Endothelial cell of umbilical vein (primary cell): Measurements from ENCODE around the gene TTC21B. TPM values are rescaled to one million over a fixed set of nuclear protein-coding genes. Genes with fewer than 3 reads are reported as not detected.

Experiments
- BruUV-seq: library from RNA; stranded (reverse); fragments of 400-500 nt; replicated peaks from 2 replicates; lab custom pipeline; 2021; lab: Mats Ljungman, UMichigan
- CTCF ChIA-PET: fragments of 300-600, 350-600 bp; sonication (Branson Sonifier 250); formaldehyde crosslinking; loops from one replicate; lab custom pipeline; 2021; ENCODE audit warnings: antibody characterized with exemption, inconsistent platforms; lab: Charles Lee
- POLR2A ChIA-PET: fragments of 300-600, 350-600 bp; sonication (Branson Sonifier 250); formaldehyde crosslinking; loops from one replicate; lab custom pipeline; 2021; ENCODE audit warnings: antibody characterized with exemption, inconsistent platforms; lab: Charles Lee
- DNase-seq: peaks from one replicate; pipeline ENCODE4 v3.0.0-alpha.2; 2011; ENCODE audit warnings: low read depth, low spot score
- FAIRE-seq: peaks from 2 replicates; lab custom pipeline; 2011; peaks lifted over from hg19 to GRCh38; lab: Jason Lieb, UNC
- H2AFZ ChIP-seq: 2 replicates; pipeline ENCODE4 v1.6.0; 2012; ENCODE audit warnings: low read depth, low read length, control low read depth, inconsistent platforms
- H3K27ac ChIP-seq: 2 replicates; pipeline ENCODE4 v1.5.1; 2011; ENCODE audit warnings: low read depth, mild to moderate bottlenecking, control low read depth, low read length, moderate library complexity; ENCODE audit not compliant: insufficient read depth
- H3K27me3 ChIP-seq, 2 experiments: 2 replicates each; pipeline versions ENCODE4 v1.6.0 to v1.6.1; 2011; ENCODE audit warnings: low read length in 2 of 2, mixed read lengths in 1 of 2; ENCODE audit not compliant: control insufficient read depth in 2 of 2, insufficient read depth in 2 of 2
- H3K36me3 ChIP-seq, 2 experiments: 2 replicates in 1 of 2; 3 replicates in 1 of 2; pipeline ENCODE4 v1.5.1; 2011; ENCODE audit warnings: low read length in 2 of 2, mild to moderate bottlenecking in 1 of 2, moderate library complexity in 1 of 2; ENCODE audit not compliant: control insufficient read depth in 2 of 2, insufficient read depth in 2 of 2; ENCODE audit errors: extremely low read depth in 1 of 2
- H3K4me1 ChIP-seq: 3 replicates; pipeline ENCODE4 v1.5.1; 2011; ENCODE audit warnings: mild to moderate bottlenecking, low read length; ENCODE audit not compliant: control insufficient read depth, insufficient read depth; ENCODE audit errors: extremely low read depth
- H3K4me2 ChIP-seq: 2 replicates; pipeline ENCODE4 v1.6.1; 2011; ENCODE audit warnings: low read length, control low read depth, mixed read lengths; ENCODE audit not compliant: insufficient read depth
- H3K4me3 ChIP-seq, 3 experiments: fragments of 200-600 bp in 1 of 3; sonication (generic), shearing (Covaris generic) in 1 of 3; replicated peaks in 1 of 3; 2 replicates each; pipeline ENCODE4 v1.5.1; 2011 to 2016; ENCODE audit warnings: control low read depth in 3 of 3, low read length in 3 of 3, mild to moderate bottlenecking in 2 of 3, inconsistent platforms in 1 of 3, low read depth in 1 of 3, moderate library complexity in 1 of 3; ENCODE audit not compliant: insufficient read depth in 1 of 3
- H3K79me2 ChIP-seq: 2 replicates; pipeline ENCODE4 v1.6.0; 2012; ENCODE audit warnings: low read length, inconsistent platforms; ENCODE audit not compliant: control insufficient read depth, insufficient read depth
- H3K9ac ChIP-seq: replicated peaks from 2 replicates; pipeline ENCODE3; 2011; ENCODE audit warnings: low read length, control low read depth; ENCODE audit not compliant: insufficient read depth; ENCODE audit errors: extremely low read depth
- H3K9me1 ChIP-seq: replicated peaks from 3 replicates; pipeline ENCODE4 v1.6.0; 2011; ENCODE audit warnings: mild to moderate bottlenecking, low read length; ENCODE audit not compliant: control insufficient read depth, insufficient read depth; ENCODE audit errors: extremely low read depth
- H3K9me3 ChIP-seq: replicated peaks from 2 replicates; pipeline ENCODE4 v1.5.1; 2012; ENCODE audit warnings: low read length, inconsistent platforms; ENCODE audit not compliant: control insufficient read depth, insufficient read depth
- H4K20me1 ChIP-seq: replicated peaks from 2 replicates; pipeline ENCODE3; 2011; ENCODE audit warnings: mild to moderate bottlenecking, low read length; ENCODE audit not compliant: control insufficient read depth, insufficient read depth; ENCODE audit errors: extremely low read depth
- EZH2 ChIP-seq: IDR thresholded peaks from 2 replicates; pipeline ENCODE4 v1.6.1; 2012; ENCODE audit warnings: borderline replicate concordance, low read depth, mild to moderate bottlenecking, moderate library complexity, low read length, inconsistent platforms; ENCODE audit not compliant: severe bottlenecking
- FOS ChIP-seq: IDR thresholded peaks from 2 replicates; pipeline ENCODE4 v1.6.1; 2011; ENCODE audit warnings: mild to moderate bottlenecking, low read length, moderate library complexity, borderline replicate concordance; ENCODE audit not compliant: insufficient read depth
- GATA2 ChIP-seq: IDR thresholded peaks from 2 replicates; pipeline ENCODE4 v1.7.0; 2011; ENCODE audit warnings: low read depth, mild to moderate bottlenecking, moderate library complexity, mixed read lengths, low read length; ENCODE audit not compliant: insufficient read length, insufficient read depth
- JUN ChIP-seq: IDR thresholded peaks from 2 replicates; pipeline ENCODE4 v1.6.1; 2011; ENCODE audit warnings: borderline replicate concordance, low read depth; ENCODE audit not compliant: insufficient read length, insufficient read depth
- MYC ChIP-seq: IDR thresholded peaks from one replicate; pipeline ENCODE4 v1.6.1; 2011; ENCODE audit warnings: mild to moderate bottlenecking, low read depth, low read length
- POLR2A ChIP-seq: IDR thresholded peaks from 2 replicates; pipeline ENCODE4 v1.6.1; 2012; ENCODE audit warnings: low read depth, mild to moderate bottlenecking, control low read depth, low read length
- POLR2AphosphoS5 ChIP-seq: IDR thresholded peaks from 2 replicates; pipeline ENCODE4 v1.6.1; 2012; ENCODE audit warnings: low read depth, mild to moderate bottlenecking, control low read depth, low read length, moderate library complexity; ENCODE audit not compliant: insufficient read depth
- dilution Hi-C: fragments of 300-500 bp; cut with MboI; formaldehyde crosslinking; loops from one replicate; pipeline ENCODE4 v1.15.0; 2019; ENCODE audit warnings: low sequenced_read_pairs; ENCODE audit not compliant: extremely low pct_ligation_motif_present
- intact Hi-C: fragments of 100-400 bp; cut with micrococcal nuclease; formaldehyde crosslinking; loops from one replicate; pipeline ENCODE4 v1.10.0; 2022
- polyA plus RNA-seq, 4 experiments: library from polyadenylated mRNA; depleted of rRNA in 3 of 4; stranded (reverse) in 3 of 4; unstranded in 1 of 4; fragments of >200 nt; gene quantifications; 2 replicates each; pipeline versions ENCODE4 v1.2.1 to v1.2.3, GENCODE V29; 2011 to 2012; ENCODE audit warnings: missing spikeins in 1 of 4
- total RNA-seq: library from RNA; stranded (reverse); gene quantifications from 2 replicates; pipeline ENCODE4 v1.2.3, GENCODE V29; 2021
- TF ChIP-seq, protein P1 (sequence below): IDR thresholded peaks from 2 replicates; pipeline ENCODE4 v1.6.1; 2011; ENCODE audit not compliant: insufficient read depth, insufficient read length
- TF ChIP-seq, protein P2 (sequence below), 2 donors: IDR thresholded peaks; 1 replicate in 1 of 2; 2 replicates in 1 of 2; pipeline ENCODE4 v1.5.1; 2011; ENCODE audit warnings: low read length in 2 of 2, mild to moderate bottlenecking in 2 of 2, moderate library complexity in 2 of 2, control low read depth in 1 of 2, inconsistent platforms in 1 of 2, low read depth in 1 of 2; ENCODE audit not compliant: insufficient read depth in 1 of 2; ENCODE audit errors: extremely low read depth in 1 of 2

Gene TTC21B
- total and polyA plus RNA-seq, 2 donors (not counting 3 experiments of a cell fraction or from before 2014, with no cell fraction given), result 8.0 to 21.9 TPM

DNA sequence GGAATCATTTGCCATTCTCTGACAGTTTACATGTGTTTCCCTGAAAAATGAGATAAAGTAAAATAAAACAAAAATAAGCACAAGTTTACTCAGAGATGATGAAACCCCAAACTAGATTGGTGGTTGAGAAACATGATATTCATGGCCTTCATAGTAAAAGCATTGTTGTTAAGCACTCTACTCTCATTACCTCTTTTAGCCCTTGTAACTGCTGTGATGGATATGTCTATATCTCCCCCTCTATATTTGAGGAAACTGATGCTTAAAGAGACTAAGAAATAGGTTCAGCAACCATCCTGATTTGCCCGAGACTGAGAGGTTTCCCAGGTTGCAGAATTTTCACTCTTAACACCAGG lies 125.7 kb downstream of the TTC21B start:
- H3K4me3 ChIP-seq, result no peak overlapping the region
- CTCF ChIA-PET, result no interaction called here
- H3K9ac ChIP-seq, result no peak overlapping the region
- peaks cover 0 to 12% of the 10 kb centered on the region in 2 experiments for H3K27me3 ChIP-seq
- no peaks in the 10 kb centered on the region for H3K36me3 ChIP-seq
- H3K9me1 ChIP-seq, result no peaks in the 10 kb centered on the region
- no peak overlapping the region for H2AFZ ChIP-seq
- H4K20me1 ChIP-seq, result no peaks in the 10 kb centered on the region
- H3K4me2 ChIP-seq, result no peak overlapping the region
- no peak for FAIRE-seq
- TF ChIP-seq, protein P1, sequence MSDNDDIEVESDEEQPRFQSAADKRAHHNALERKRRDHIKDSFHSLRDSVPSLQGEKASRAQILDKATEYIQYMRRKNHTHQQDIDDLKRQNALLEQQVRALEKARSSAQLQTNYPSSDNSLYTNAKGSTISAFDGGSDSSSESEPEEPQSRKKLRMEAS, result no peak
- TF ChIP-seq FOS, result no peak
- no peak for TF ChIP-seq POLR2A
- no peak for TF ChIP-seq GATA2
- TF ChIP-seq EZH2, result no peak
- TF ChIP-seq MYC, result no peak
- no peak for TF ChIP-seq JUN
- TF ChIP-seq POLR2AphosphoS5, result no peak
- TF ChIP-seq, protein P2, sequence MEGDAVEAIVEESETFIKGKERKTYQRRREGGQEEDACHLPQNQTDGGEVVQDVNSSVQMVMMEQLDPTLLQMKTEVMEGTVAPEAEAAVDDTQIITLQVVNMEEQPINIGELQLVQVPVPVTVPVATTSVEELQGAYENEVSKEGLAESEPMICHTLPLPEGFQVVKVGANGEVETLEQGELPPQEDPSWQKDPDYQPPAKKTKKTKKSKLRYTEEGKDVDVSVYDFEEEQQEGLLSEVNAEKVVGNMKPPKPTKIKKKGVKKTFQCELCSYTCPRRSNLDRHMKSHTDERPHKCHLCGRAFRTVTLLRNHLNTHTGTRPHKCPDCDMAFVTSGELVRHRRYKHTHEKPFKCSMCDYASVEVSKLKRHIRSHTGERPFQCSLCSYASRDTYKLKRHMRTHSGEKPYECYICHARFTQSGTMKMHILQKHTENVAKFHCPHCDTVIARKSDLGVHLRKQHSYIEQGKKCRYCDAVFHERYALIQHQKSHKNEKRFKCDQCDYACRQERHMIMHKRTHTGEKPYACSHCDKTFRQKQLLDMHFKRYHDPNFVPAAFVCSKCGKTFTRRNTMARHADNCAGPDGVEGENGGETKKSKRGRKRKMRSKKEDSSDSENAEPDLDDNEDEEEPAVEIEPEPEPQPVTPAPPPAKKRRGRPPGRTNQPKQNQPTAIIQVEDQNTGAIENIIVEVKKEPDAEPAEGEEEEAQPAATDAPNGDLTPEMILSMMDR (IDR thresholded peaks at IDR 0.05; ENCODE audit: extremely low read depth in 1 of 2, insufficient read depth in 1 of 2, low read depth in 1 of 2, low read length in 2 of 2), result no peak
- H3K4me1 ChIP-seq, result no peaks in the 10 kb centered on the region
- no peaks in the 10 kb centered on the region for H3K9me3 ChIP-seq
- no TSS peak for BruUV-seq
- H3K27ac ChIP-seq, result no peak overlapping the region
- no peak for DNase-seq
- no peaks in the 10 kb centered on the region for H3K79me2 ChIP-seq
- intact Hi-C loops, result no loop called here
- POLR2A ChIA-PET, result no interaction called here
- dilution Hi-C loops, result no loop called here
